Esophagus squamous epithelium (tissue), 5 donors: Measurements from ENCODE around the gene LRRC34. TPM values are rescaled to one million over a fixed set of nuclear protein-coding genes. Genes with fewer than 3 reads are reported as not detected.

ENCODE experiments used
- DNase-seq: peaks from one replicate; lab custom pipeline; 2025; lab: John Stamatoyannopoulos, UW
- H3K27ac ChIP-seq, 4 donors: fragments of 200-600 bp; sonication (generic); one replicate each; pipeline ENCODE4 v1.5.1; 2016 to 2019; ENCODE audit warnings: mild to moderate bottlenecking in 1 of 4
- H3K27me3 ChIP-seq, 4 donors: fragments of 200-600 bp; sonication (generic); 1 replicate in 3 of 4; 2 replicates in 1 of 4; pipeline versions ENCODE4 v1.5.1 to v1.6.0; 2017 to 2021; ENCODE audit warnings: antibody characterized with exemption in 1 of 4
- H3K36me3 ChIP-seq, 3 donors: fragments of 200-600 bp; sonication (generic); one replicate each; pipeline ENCODE4 v1.5.1; 2016 to 2019
- H3K4me1 ChIP-seq, 3 donors: fragments of 200-600 bp; sonication (generic); one replicate each; pipeline ENCODE4 v1.5.1; 2017 to 2019
- H3K4me3 ChIP-seq, 4 donors: fragments of 200-600 bp; sonication (generic); 1 replicate in 3 of 4; 2 replicates in 1 of 4; pipeline ENCODE4 v1.5.1; 2016 to 2019; ENCODE audit warnings: mild to moderate bottlenecking in 2 of 4, moderate library complexity in 1 of 4
- H3K9me3 ChIP-seq, 3 donors: fragments of 200-600 bp; sonication (generic); one replicate each; pipeline ENCODE4 v1.5.1; 2016 to 2019
- CTCF ChIP-seq, 6 experiments: fragments of 450-650 bp in 4 of 6; fragments of 200-600 bp in 2 of 6; sonication (generic) in 2 of 6; IDR thresholded peaks; one replicate each; pipeline ENCODE4 v1.5.1; 2016 to 2019; ENCODE audit warnings: antibody characterized with exemption in 6 of 6, mild to moderate bottlenecking in 4 of 6, moderate library complexity in 4 of 6
- POLR2A ChIP-seq, 4 donors: fragments of 450-650 bp; IDR thresholded peaks; one replicate each; pipeline ENCODE4 v1.6.1; 2017; ENCODE audit warnings: antibody characterized with exemption in 4 of 4, mild to moderate bottlenecking in 4 of 4, moderate library complexity in 3 of 4
- WGBS, 2 donors: methylation state at CpG; one replicate each; pipeline ENCODE4 v1.1.5; 2018; 5-methylcytosine and 5-hydroxymethylcytosine counted together
- intact Hi-C: fragments of 100-400 bp; cut with DNase I; formaldehyde crosslinking; loops from one replicate; pipeline ENCODE4 v1.15.0; 2022
- total RNA-seq, 4 donors: library from RNA; depleted of rRNA; stranded (reverse); fragments of >200 nt; gene quantifications; one replicate each; pipeline ENCODE4 v1.1.0, GENCODE V29; 2016
- donor health status: DM: yes; HTN: yes; CAD: no.

Gene LRRC34
- total RNA-seq, 4 donors from 2014 or later: 0.35 to 1.3 TPM; not detected in 2

GRCh38 chr3:169754711-169755110 is 58.0 kb downstream of the LRRC34 start:
- WGBS, 2 donors: 38 to 51% methylated on average over 3 of the region's 3 CpGs
- no peak for TF ChIP-seq POLR2A (IDR thresholded peaks at IDR 0.05)
- no peak for TF ChIP-seq CTCF (IDR thresholded peaks at IDR 0.05)
- no peaks in the 10 kb centered on the region for H3K36me3 ChIP-seq
- peaks cover 0 to 14% (median 5%) of the 10 kb centered on the region in 3 donors for H3K4me1 ChIP-seq
- intact Hi-C loops: no loop called here
- H3K27me3 ChIP-seq: peaks cover 0 to 7% (median 0%) of the 10 kb centered on the region in 4 donors
- no peaks in the 10 kb centered on the region for H3K9me3 ChIP-seq
- no peak for DNase-seq
- H3K4me3 ChIP-seq: no peak overlapping the region
- H3K27ac ChIP-seq: peak overlapping the region in 2 of 4 donors; percentile 13 to 22

- Histone ChIP-seq H3K4me1 (peaks cover 0 to 28% (median 5%) of the 10 kb centered on the region in 3 donors), H3K9me3 (no peaks in the 10 kb centered on the region), H3K27me3 (peaks cover 0 to 20% (median 0%) of the 10 kb centered on the region in 4 donors), H3K36me3 (no peaks in the 10 kb centered on the region), H3K27ac (no peak overlapping the region), H3K4me3 (no peak overlapping the region)
- DNase-seq: no peak
- intact Hi-C loops: no loop called here
- TF ChIP-seq CTCF (IDR thresholded peaks at IDR 0.05) (no peak), POLR2A (IDR thresholded peaks at IDR 0.05) (no peak)
- WGBS, 2 donors: 91 to 93% methylated on average over 2 of the region's 2 CpGs
These were observed 60.8 kb downstream of the LRRC34 start for GRCh38 chr3:169751875-169752274.

GRCh38 chr3:169750665-169751064 is 62.0 kb downstream of the LRRC34 start:
- Histone ChIP-seq H3K27me3 (peaks cover 0 to 22% (median 0%) of the 10 kb centered on the region in 4 donors), H3K4me3 (no peak overlapping the region), H3K36me3 (no peaks in the 10 kb centered on the region), H3K27ac (no peak overlapping the region), H3K4me1 (peaks cover 0 to 28% (median 5%) of the 10 kb centered on the region in 3 donors), H3K9me3 (no peaks in the 10 kb centered on the region)
- intact Hi-C loops: no loop called here
- DNase-seq: no peak
- TF ChIP-seq CTCF (IDR thresholded peaks at IDR 0.05) (no peak), POLR2A (IDR thresholded peaks at IDR 0.05) (no peak)
- WGBS, 2 donors: 55 to 60% methylated on average over 2 of the region's 2 CpGs

GRCh38 chr3:169748670-169749069 is 64.0 kb downstream of the LRRC34 start:
- H3K9me3 ChIP-seq: no peaks in the 10 kb centered on the region
- intact Hi-C loops: no loop called here
- TF ChIP-seq CTCF (IDR thresholded peaks at IDR 0.05) (no peak), POLR2A (IDR thresholded peaks at IDR 0.05) (no peak)
- H3K36me3 ChIP-seq: no peaks in the 10 kb centered on the region
- H3K27ac ChIP-seq: no peak overlapping the region
- H3K4me3 ChIP-seq: no peak overlapping the region
- H3K27me3 ChIP-seq: peaks cover 0 to 22% (median 0%) of the 10 kb centered on the region in 4 donors
- no peak for DNase-seq
- 19 to 28% methylated on average over 3 of the region's 3 CpGs for WGBS, 2 donors
- peaks cover 0 to 14% (median 0%) of the 10 kb centered on the region in 3 donors for H3K4me1 ChIP-seq

GRCh38 chr3:169746924-169747323 is 65.8 kb downstream of the LRRC34 start:
- Histone ChIP-seq H3K27me3 (peaks cover 0 to 22% (median 0%) of the 10 kb centered on the region in 4 donors), H3K27ac (no peak overlapping the region), H3K4me1 (peaks cover 0 to 14% (median 0%) of the 10 kb centered on the region in 3 donors), H3K4me3 (no peak overlapping the region), H3K9me3 (no peaks in the 10 kb centered on the region), H3K36me3 (no peaks in the 10 kb centered on the region)
- 36 to 64% methylated on average over 5 to 6 of the region's 6 CpGs for WGBS, 2 donors
- TF ChIP-seq POLR2A (IDR thresholded peaks at IDR 0.05) (no peak), CTCF (IDR thresholded peaks at IDR 0.05) (no peak)
- intact Hi-C loops: no loop called here
- DNase-seq: no peak
